ENCODE results near the gene MMEL1.

GRCh38 chr1:2642560-2643413 lies 10.0 kb upstream of the MMEL1 start:
- no peak for TF ChIP-seq CTBP1 (IDR thresholded peaks at IDR 0.05; ENCODE audit: borderline replicate concordance)
- no peak for TF ChIP-seq SP1 (IDR thresholded peaks at IDR 0.05)
- TF ChIP-seq FOXK2 (IDR thresholded peaks at IDR 0.05) = no peak
- TF ChIP-seq L3MBTL2 (conservative IDR thresholded peaks at IDR 0.05) = 0 out of 2 replicates have a peak, but pooled peaks have one; percentile 40
- TF ChIP-seq HDGF (IDR thresholded peaks at IDR 0.05; ENCODE audit: borderline replicate concordance) = no peak
- no peak for TF ChIP-seq FOXA1 (IDR thresholded peaks at IDR 0.05)
- peak; percentile 23; the same call in 1 of the 2 replicates for TF ChIP-seq ELF4 (IDR thresholded peaks at IDR 0.05)
- TF ChIP-seq ARNT (IDR thresholded peaks at IDR 0.05) = no peak
- no peak for TF ChIP-seq ZNF384 (IDR thresholded peaks at IDR 0.05)
- TF ChIP-seq, protein P1, sequence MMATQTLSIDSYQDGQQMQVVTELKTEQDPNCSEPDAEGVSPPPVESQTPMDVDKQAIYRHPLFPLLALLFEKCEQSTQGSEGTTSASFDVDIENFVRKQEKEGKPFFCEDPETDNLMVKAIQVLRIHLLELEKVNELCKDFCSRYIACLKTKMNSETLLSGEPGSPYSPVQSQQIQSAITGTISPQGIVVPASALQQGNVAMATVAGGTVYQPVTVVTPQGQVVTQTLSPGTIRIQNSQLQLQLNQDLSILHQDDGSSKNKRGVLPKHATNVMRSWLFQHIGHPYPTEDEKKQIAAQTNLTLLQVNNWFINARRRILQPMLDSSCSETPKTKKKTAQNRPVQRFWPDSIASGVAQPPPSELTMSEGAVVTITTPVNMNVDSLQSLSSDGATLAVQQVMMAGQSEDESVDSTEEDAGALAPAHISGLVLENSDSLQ (IDR thresholded peaks at IDR 0.05) = no peak
- no peak for TF ChIP-seq SUZ12 (IDR thresholded peaks at IDR 0.05)

Measured in HEK293T (cell line).